Breast epithelium (tissue), 3 donors: Measurements from ENCODE around the gene ADNP.

ENCODE experiments used
- CTCF ChIP-seq, 3 donors: fragments of 450-650 bp; IDR thresholded peaks; one replicate each; pipeline ENCODE4 v1.5.1; 2016 to 2017; ENCODE audit warnings: antibody characterized with exemption in 3 of 3, mild to moderate bottlenecking in 3 of 3, moderate library complexity in 3 of 3
- POLR2A ChIP-seq: fragments of 450-650 bp; IDR thresholded peaks from one replicate; pipeline ENCODE4 v1.6.1; 2016; ENCODE audit warnings: antibody characterized with exemption, mild to moderate bottlenecking, moderate library complexity
- POLR2AphosphoS5 ChIP-seq, 3 donors: sonication (generic); formaldehyde crosslinking; IDR thresholded peaks; one replicate each; pipeline ENCODE4 v1.6.1; 2017; ENCODE audit warnings: antibody characterized with exemption in 3 of 3

GRCh38 chr20:50862546-50862945, 68.7 kb downstream of the ADNP start:
- no peak for TF ChIP-seq CTCF (IDR thresholded peaks at IDR 0.05)
- no peak for TF ChIP-seq POLR2A
- no peak for TF ChIP-seq POLR2AphosphoS5 (IDR thresholded peaks at IDR 0.05)
